ENCODE results near the gene KRT14.

DNA sequence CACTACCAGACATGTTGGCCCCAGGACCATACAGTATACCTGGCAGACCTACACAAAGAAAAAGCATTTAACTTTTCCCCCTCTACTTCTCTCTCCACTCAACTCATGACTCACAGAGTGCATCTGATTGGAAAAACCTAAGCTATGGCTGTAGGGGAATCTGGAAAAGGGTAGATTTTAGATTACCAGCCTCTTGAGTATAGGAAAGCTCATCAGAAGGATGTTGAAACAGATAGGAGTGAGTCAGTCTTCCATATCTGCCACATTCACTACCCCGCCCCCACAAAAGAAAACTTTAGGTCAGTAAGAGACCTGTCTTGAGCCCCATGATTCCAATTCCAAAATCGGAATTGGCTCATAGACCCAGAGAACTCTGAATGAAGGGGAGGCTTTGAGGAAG lies 27.1 kb downstream of the KRT14 start:
- no peak for TF ChIP-seq POLR2A (IDR thresholded peaks at IDR 0.05)
- TF ChIP-seq, protein P1, sequence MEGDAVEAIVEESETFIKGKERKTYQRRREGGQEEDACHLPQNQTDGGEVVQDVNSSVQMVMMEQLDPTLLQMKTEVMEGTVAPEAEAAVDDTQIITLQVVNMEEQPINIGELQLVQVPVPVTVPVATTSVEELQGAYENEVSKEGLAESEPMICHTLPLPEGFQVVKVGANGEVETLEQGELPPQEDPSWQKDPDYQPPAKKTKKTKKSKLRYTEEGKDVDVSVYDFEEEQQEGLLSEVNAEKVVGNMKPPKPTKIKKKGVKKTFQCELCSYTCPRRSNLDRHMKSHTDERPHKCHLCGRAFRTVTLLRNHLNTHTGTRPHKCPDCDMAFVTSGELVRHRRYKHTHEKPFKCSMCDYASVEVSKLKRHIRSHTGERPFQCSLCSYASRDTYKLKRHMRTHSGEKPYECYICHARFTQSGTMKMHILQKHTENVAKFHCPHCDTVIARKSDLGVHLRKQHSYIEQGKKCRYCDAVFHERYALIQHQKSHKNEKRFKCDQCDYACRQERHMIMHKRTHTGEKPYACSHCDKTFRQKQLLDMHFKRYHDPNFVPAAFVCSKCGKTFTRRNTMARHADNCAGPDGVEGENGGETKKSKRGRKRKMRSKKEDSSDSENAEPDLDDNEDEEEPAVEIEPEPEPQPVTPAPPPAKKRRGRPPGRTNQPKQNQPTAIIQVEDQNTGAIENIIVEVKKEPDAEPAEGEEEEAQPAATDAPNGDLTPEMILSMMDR (IDR thresholded peaks at IDR 0.05): no peak

All from ovary (tissue), 3 donors.